CD4-positive, alpha-beta T cell treated with Interleukin-17A for 4 hours (primary cell): ENCODE data around the gene S100A10.

Experiments
- DNase-seq: peaks from one replicate; pipeline ENCODE4 v3.0.0-alpha.2; 2020; ENCODE audit warnings: mixed read lengths

S100A10 gene

GRCh38 chr1:151993734-151994496 is at the start of gene S100A10:
TSS of gene S100A10 (minus strand) at chr1:151993859. CDS start at chr1:151986230, 7,629 bp downstream.
- DNase-seq = peak; percentile 88

DNA sequence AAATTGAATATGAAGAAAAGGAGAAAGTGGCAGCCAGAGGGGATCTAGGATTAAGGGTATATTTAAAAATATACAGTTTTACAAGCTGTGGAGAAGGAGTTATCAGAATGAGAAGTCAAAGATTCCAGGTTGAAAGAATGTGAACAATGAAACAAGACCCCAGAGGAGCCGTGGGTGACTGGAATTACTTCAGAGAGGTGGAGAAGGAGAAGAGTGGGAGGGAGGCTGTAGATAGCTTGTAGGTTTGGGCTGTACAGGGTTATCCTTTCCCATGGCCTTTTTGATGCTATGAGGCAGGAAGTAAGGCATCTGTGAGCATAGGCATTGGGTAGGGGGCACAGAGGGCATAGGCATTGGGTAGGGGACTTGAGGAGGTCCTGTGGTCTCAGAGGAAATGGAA is 48.4 kb upstream of the S100A10 start:
- no peak for DNase-seq

DNA sequence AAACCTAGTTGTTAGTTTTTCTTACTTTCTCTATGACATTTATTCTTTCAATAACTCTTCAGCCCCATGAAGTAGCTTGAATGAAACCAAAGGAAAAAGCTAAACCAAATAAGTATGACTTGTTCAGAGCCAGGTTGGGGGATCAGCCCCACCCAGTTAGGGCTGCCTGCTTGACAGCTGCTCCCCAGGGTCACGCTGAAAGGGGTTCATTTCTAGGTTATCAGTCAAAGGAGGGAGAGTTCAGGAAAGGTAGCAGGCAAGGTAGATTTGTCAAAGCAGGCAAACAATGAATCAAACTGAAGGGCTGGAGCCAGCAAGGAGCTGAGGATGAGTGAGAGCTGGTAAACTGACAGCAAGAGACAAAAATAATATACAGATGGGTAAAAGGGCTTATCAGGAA is 46.2 kb upstream of the S100A10 start:
- DNase-seq = no peak

DNA sequence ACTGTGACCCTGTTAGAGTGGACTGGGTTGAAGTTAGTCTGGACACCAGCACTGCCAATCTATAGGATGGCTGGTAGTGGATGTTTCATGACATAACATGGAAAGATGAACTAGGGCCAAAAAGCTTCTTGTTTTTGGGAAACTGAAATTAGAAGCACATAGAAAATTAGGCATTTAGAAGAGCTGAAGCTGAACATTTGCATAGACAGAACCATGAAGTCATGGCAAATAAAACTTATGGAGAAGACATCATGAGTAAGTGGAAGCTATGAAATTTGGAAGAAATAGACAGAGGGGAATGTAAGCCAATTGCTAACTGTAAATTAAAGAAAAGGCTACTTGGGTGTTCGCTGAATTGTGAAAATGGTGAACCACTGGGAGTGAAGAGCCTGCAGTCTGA is 45.8 kb upstream of the S100A10 start:
- DNase-seq = no peak

DNA sequence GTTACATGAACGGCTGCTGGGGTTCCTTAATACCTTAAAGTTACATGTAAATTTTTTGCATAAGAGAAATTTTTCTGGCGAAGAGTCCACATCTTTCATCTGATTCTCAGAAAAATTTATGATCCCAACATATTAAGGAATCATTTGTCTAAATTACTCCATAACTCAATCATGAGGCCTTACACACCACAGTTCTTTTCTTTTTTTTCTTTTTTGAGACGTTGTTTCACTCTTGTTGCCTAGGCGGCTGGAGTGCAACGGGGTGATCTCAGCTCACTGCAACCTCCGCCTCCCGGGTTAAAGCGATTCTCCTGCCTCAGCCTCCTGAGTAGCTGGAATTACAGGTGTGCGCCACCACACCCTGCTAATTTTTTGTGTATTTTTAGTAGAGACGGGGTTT is 45.2 kb upstream of the S100A10 start:
- DNase-seq = no peak

- peak; percentile 90 for DNase-seq
Observed at GRCh38 chr1:152036267-152037216, 42.9 kb upstream of the S100A10 start, which contains the start of gene S100A11. TSS of gene S100A11 (minus strand) at chr1:152037004. CDS start at chr1:152036915, 89 bp downstream.

DNA sequence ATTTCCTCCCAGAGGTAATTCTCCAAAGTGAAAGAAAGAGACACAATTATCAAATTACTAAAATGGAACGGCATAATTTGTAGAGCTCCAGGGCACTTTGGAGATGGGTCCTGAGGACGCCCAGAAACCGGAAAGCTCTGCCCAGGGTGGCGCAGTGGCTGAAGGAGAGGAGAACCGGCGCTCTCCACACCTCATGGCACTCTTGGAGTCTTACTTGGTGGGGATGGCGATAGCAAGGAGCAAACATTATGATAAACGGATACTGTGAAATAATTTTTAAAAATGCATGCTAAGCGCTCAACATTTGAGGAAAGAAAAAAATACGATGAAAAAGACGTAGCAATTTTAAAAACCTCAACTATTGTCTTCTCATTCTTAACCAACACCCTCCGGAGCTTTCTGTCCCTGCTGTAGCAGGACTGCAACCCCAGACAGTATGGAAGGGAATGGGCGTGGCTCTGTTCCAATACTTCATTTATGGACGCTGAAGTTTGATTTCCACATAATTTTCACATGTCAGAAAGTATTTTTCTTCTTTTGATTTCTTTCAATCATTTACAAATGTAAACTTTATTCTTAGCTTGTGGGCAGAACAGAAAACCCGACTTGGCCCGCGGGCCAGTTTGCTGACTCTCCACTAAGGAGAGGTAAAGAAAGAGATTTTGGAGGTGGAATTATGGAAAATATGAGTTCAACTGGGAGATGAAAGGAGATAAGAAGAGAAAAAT is 42.0 kb upstream of the S100A10 start:
- DNase-seq = peak; percentile 43

- DNase-seq = peak; percentile 74
Observed at GRCh38 chr1:152034654-152035538, 41.2 kb upstream of the S100A10 start.

DNA sequence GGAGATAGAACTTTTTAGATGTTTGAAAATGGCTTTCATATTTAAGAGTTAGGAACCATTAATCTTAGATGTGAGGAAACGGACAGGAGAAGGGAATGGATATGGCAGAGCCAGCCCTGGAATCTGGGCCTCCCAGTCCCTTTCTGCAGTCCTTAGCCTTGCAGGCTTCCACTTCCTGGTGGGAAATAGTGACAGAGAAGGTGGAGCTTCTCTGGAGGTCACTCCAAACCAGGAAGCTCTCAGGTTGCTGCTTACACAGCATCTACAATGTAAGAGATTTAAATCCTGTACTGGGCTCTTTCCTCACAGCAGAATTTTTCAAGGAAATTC is 40.6 kb upstream of the S100A10 start:
- DNase-seq = no peak

DNA sequence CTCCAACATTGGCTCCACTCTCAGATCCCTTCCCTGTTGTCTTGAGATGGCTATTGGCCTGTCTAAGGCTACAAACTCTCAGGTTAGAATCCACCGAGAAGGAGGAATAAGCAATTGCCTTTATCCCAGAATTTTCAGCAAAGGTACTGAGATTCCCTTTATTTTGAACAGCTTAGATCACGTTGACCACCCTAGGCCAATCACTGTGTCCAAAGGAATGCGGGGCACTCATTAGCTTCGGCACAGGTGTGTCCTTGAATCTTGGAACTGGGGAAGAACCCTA is 36.2 kb upstream of the S100A10 start:
- no peak for DNase-seq

- no peak for DNase-seq
Observed at GRCh38 chr1:152029144-152029928, 35.7 kb upstream of the S100A10 start.

- no peak for DNase-seq
Observed at GRCh38 chr1:152026895-152027294, 33.2 kb upstream of the S100A10 start.

GRCh38 chr1:152024223-152024622 is 30.6 kb upstream of the S100A10 start:
- no peak for DNase-seq

DNA sequence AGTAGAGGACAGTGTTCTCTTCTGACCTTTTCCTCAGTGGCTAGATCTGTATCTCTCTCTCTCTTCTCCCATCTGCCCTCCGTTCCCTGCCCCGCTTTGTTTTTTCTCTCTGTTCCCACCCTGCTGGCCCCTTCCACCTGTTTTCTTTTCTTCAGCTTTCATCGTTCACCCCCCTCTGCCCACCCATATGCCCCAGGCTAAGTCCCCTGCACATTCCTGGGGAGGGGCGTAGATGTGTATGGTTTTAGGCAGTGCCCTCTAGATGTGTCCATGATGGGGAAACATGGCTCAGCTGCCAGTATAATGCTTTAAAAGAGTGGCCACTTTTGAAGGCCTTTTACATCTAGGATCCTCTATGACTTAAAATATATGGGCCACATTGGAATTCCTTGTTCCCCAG is 29.6 kb upstream of the S100A10 start:
- no peak for DNase-seq

DNA sequence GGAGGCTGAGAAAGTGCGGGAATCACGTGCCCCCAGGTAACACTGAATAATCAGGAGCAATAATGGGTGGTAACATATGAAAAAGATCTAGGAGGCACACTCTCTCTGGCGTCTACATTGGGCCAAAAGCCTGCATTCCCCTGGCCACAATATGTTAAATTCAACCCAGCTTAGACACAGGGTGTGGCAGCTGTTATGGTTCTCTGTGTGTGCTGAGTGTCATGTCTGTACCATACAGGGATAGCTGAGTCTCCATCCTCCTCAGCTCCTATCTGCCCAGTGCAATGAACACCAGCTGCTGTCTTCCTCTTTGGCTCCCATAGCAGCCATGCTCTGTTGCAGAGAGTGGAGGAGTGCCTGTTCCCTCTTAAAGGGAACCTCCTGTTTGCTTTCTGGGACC is 28.8 kb upstream of the S100A10 start:
- DNase-seq = no peak

GRCh38 chr1:152021569-152021968 is 27.9 kb upstream of the S100A10 start:
- DNase-seq = no peak

- no peak for DNase-seq
Observed at GRCh38 chr1:152020849-152021248, 27.2 kb upstream of the S100A10 start.

DNA sequence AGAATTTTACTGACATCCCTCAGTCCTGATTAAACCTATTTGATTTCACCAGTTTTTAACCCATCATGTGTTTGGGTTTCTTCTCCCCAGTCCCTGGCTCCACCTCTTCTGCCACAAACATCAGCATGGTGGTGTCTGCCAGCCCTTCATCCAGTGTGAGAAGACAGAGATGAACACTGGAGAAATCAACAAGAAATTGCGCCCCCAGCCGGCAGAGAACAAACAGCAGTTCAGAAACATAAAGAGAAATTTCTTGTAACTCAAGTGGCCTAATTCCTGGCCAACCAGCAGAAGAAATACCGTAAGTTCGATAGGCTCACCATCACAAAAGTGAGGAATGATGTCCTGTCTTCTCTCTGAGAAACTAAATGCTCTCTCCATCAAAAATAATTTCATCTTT is 24.9 kb upstream of the S100A10 start:
- peak; percentile 31 for DNase-seq

GRCh38 chr1:152015766-152016165 is 22.1 kb upstream of the S100A10 start:
- DNase-seq = no peak

DNA sequence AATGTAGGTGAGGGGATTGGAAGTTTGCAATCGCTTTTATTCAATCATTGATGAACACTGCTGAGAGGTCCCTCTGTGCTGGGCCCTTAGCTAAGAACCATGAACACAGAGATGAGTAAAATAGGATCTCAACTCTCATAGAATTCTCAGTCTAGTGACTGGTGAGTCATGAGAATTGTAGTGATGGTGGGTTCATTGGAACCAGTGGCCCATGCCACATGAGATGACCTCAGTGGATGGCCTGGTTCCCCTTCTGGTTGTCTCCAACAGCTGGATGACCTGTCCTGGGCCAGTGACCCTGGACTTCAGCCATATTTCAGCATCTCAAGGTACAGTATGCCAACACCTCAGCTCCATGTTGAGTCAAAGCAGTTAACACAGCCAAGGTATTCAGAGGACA is 21.3 kb upstream of the S100A10 start:
- DNase-seq = no peak

GRCh38 chr1:152013664-152014237 is 20.1 kb upstream of the S100A10 start:
- DNase-seq = peak; percentile 61
